ENCODE measurements around the gene SDSL.

SDSL gene

GRCh38 chr12:113395119-113395518, 27.1 kb upstream of the SDSL start:
- no peak for TF ChIP-seq CTCF (IDR thresholded peaks at IDR 0.05; ENCODE audit: control insufficient read depth, extremely low read depth, insufficient read depth)
- no peak for DNase-seq (ENCODE audit: low read depth)
- no peak overlapping the region for H3K4me3 ChIP-seq (ENCODE audit: low read depth, low read length)

- no peak for TF ChIP-seq CTCF (IDR thresholded peaks at IDR 0.05; ENCODE audit: control insufficient read depth, extremely low read depth, insufficient read depth)
- DNase-seq (ENCODE audit: low read depth), result no peak
- H3K4me3 ChIP-seq (ENCODE audit: low read depth, low read length), result no peak overlapping the region
Observed at GRCh38 chr12:113396200-113396599, 26.0 kb upstream of the SDSL start.

GRCh38 chr12:113396828-113397496, 25.2 kb upstream of the SDSL start:
- no peak for TF ChIP-seq CTCF (IDR thresholded peaks at IDR 0.05; ENCODE audit: control insufficient read depth, extremely low read depth, insufficient read depth)
- DNase-seq (ENCODE audit: low read depth), result no peak
- no peak overlapping the region for H3K4me3 ChIP-seq (ENCODE audit: low read depth, low read length)

GRCh38 chr12:113397497-113398197, 24.5 kb upstream of the SDSL start:
- no peak for DNase-seq (ENCODE audit: low read depth)
- no peak overlapping the region for H3K4me3 ChIP-seq (ENCODE audit: low read depth, low read length)
- no peak for TF ChIP-seq CTCF (IDR thresholded peaks at IDR 0.05; ENCODE audit: control insufficient read depth, extremely low read depth, insufficient read depth)

- DNase-seq (ENCODE audit: low read depth), result no peak
- no peak overlapping the region for H3K4me3 ChIP-seq (ENCODE audit: low read depth, low read length)
- no peak for TF ChIP-seq CTCF (IDR thresholded peaks at IDR 0.05; ENCODE audit: control insufficient read depth, extremely low read depth, insufficient read depth)
Observed at GRCh38 chr12:113398346-113399290, 23.6 kb upstream of the SDSL start.

GRCh38 chr12:113399490-113399889, 22.7 kb upstream of the SDSL start:
- DNase-seq (ENCODE audit: low read depth), result no peak
- H3K4me3 ChIP-seq (ENCODE audit: low read depth, low read length), result no peak overlapping the region
- TF ChIP-seq CTCF (IDR thresholded peaks at IDR 0.05; ENCODE audit: control insufficient read depth, extremely low read depth, insufficient read depth), result no peak
